ENCODE data around the gene PKN2.

PKN2 gene

DNA sequence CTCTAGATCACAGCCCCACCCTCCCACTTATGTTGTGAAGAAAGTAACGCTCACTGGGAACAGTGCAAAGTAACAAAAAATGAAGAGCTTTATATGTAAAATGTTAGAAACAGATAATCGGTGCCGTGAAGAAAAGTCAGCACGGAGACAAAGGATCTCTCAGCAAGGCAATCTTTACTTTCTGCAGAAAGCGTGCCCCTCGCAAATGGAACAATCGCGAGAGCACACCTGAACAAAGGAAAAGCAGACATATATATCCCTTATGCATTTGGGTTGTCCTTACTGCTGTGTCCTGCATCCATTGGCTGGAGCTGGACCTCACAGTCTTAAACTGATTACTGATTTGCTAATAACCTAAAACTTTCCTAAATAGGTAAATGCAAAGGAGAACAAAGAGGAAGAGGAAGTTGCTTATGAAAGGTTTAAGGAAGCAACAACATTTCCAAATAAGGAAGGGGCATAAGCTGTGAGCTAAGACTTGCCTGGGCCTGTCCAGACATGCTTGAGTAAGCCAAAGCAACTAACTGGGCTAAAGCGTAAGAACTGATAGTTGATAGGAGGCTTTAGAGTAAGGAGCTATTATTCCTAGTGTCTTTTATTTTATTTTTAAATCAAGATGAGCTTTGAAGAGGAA is 117.6 kb downstream of the PKN2 start:
- no peaks in the 10 kb centered on the region for H3K4me1 ChIP-seq (ENCODE audit: low read depth, poor library complexity, severe bottlenecking)
- H3K36me3 ChIP-seq (ENCODE audit: insufficient read depth) = no peaks in the 10 kb centered on the region
- no peak overlapping the region for H3K4me3 ChIP-seq (IDR thresholded peaks at IDR 0.05; ENCODE audit: insufficient read depth, low read depth, low read length)
- no peaks in the 10 kb centered on the region for H3K79me2 ChIP-seq (ENCODE audit: insufficient read depth, low read depth)
- no peak for TF ChIP-seq CTCF (conservative IDR thresholded peaks at IDR 0.05; ENCODE audit: low read depth, low read length)
- H3K27me3 ChIP-seq (ENCODE audit: insufficient read depth, low read depth) = no peaks in the 10 kb centered on the region
- no peak overlapping the region for H3K4me2 ChIP-seq
- no peak overlapping the region for H3K9ac ChIP-seq
- H3K27ac ChIP-seq = no peak overlapping the region
- no peak overlapping the region for H2AFZ ChIP-seq (ENCODE audit: low read depth)
- H4K20me1 ChIP-seq (ENCODE audit: insufficient read depth) = no peaks in the 10 kb centered on the region

DNA sequence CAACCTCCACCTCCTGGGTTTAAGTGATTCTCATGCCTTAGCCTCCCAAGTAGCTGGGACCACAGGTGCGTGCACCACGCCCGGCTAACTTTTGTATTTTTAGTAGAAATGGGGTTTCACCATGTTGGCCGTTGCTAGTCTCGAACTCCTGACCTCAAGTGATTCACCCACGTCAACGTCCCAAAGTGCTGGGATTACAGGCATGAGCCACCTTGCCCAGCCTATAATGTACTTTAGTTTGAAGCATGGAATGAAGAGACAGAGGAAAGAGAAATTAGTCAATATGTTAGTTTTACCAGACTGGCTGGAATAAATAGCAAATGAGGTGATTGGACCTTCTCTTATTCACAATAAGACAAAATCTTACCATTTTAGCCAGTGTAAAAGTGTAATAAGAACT is 118.3 kb downstream of the PKN2 start:
- Histone ChIP-seq H2AFZ (ENCODE audit: low read depth) (no peak overlapping the region), H3K4me2 (no peak overlapping the region), H4K20me1 (ENCODE audit: insufficient read depth) (no peaks in the 10 kb centered on the region), H3K9ac (no peak overlapping the region), H3K27ac (no peak overlapping the region), H3K4me3 (IDR thresholded peaks at IDR 0.05; ENCODE audit: insufficient read depth, low read depth, low read length) (no peak overlapping the region), H3K4me1 (ENCODE audit: low read depth, poor library complexity, severe bottlenecking) (no peaks in the 10 kb centered on the region), H3K36me3 (ENCODE audit: insufficient read depth) (no peaks in the 10 kb centered on the region), H3K27me3 (ENCODE audit: insufficient read depth, low read depth) (no peaks in the 10 kb centered on the region), H3K79me2 (ENCODE audit: insufficient read depth, low read depth) (no peaks in the 10 kb centered on the region)
- TF ChIP-seq CTCF (conservative IDR thresholded peaks at IDR 0.05; ENCODE audit: low read depth, low read length) = no peak

DNA sequence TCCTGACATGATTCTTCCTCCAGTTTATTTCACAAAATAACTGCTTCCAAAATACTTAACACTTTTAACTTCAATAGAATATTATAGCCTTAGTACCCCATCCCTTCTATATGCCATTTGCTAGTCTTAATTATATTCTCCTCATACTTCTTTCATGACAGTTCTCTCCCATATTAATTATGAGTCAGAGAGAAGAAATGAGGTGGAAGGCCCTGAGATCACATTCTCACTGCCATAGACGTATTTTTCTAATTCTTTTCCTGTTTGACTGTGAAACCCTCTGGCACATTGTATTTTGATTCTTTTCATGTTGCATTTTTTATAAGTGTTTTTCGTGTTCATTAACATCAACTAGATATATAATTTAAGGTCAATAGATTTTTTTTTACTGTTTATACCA is 118.9 kb downstream of the PKN2 start:
- no peak for TF ChIP-seq CTCF (conservative IDR thresholded peaks at IDR 0.05; ENCODE audit: low read depth, low read length)
- H3K4me1 ChIP-seq (ENCODE audit: low read depth, poor library complexity, severe bottlenecking) = no peaks in the 10 kb centered on the region
- H2AFZ ChIP-seq (ENCODE audit: low read depth) = no peak overlapping the region
- no peak overlapping the region for H3K4me3 ChIP-seq (IDR thresholded peaks at IDR 0.05; ENCODE audit: insufficient read depth, low read depth, low read length)
- H4K20me1 ChIP-seq (ENCODE audit: insufficient read depth) = no peaks in the 10 kb centered on the region
- no peak overlapping the region for H3K27ac ChIP-seq
- H3K9ac ChIP-seq = no peak overlapping the region
- H3K36me3 ChIP-seq (ENCODE audit: insufficient read depth) = no peaks in the 10 kb centered on the region
- H3K27me3 ChIP-seq (ENCODE audit: insufficient read depth, low read depth) = no peaks in the 10 kb centered on the region
- no peaks in the 10 kb centered on the region for H3K79me2 ChIP-seq (ENCODE audit: insufficient read depth, low read depth)
- H3K4me2 ChIP-seq = no peak overlapping the region

DNA sequence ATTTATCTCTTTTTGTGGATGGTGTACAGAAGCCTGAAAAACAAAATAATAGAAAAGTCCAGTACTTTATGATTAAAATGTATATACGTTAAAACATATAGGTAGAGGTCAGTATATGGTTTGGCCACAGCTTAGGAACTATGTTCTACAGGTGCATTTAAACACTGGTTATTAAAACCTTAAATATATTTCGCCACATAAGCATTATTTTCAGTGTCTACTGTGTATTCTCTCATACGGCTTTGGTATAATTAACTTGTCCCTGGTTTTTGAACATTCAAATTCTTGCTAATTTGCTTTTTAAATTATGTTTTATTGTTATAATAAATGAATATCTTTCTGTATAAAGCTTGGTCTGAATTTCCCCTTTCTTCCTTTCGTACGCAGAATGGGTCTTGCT is 119.4 kb downstream of the PKN2 start:
- H3K4me3 ChIP-seq (IDR thresholded peaks at IDR 0.05; ENCODE audit: insufficient read depth, low read depth, low read length) = no peak overlapping the region
- no peaks in the 10 kb centered on the region for H4K20me1 ChIP-seq (ENCODE audit: insufficient read depth)
- no peaks in the 10 kb centered on the region for H3K79me2 ChIP-seq (ENCODE audit: insufficient read depth, low read depth)
- H3K27ac ChIP-seq = no peak overlapping the region
- no peaks in the 10 kb centered on the region for H3K4me1 ChIP-seq (ENCODE audit: low read depth, poor library complexity, severe bottlenecking)
- H3K4me2 ChIP-seq = no peak overlapping the region
- TF ChIP-seq CTCF (conservative IDR thresholded peaks at IDR 0.05; ENCODE audit: low read depth, low read length) = no peak
- no peak overlapping the region for H2AFZ ChIP-seq (ENCODE audit: low read depth)
- no peak overlapping the region for H3K9ac ChIP-seq
- H3K27me3 ChIP-seq (ENCODE audit: insufficient read depth, low read depth) = no peaks in the 10 kb centered on the region
- no peaks in the 10 kb centered on the region for H3K36me3 ChIP-seq (ENCODE audit: insufficient read depth)

Data from KMS-11 (cell line).